Stimulated activated CD8-positive, alpha-beta memory T cell treated with anti-CD3 and anti-CD28 coated beads, Interleukin-15, amount 100 ng/mL, for 48 hours (primary cell): ENCODE results near the gene DDX43.
"Not testable (repeated sequence)": the region's sequence is repeated elsewhere in the genome, so short reads cannot be mapped to it uniquely, and the experiment has no call there.

ENCODE experiments used
- DNase-seq, 2 donors: peaks; one replicate each; pipeline ENCODE4 v3.0.0-alpha.2; 2020; ENCODE audit warnings: low read depth in 2 of 2

Gene DDX43

DNA sequence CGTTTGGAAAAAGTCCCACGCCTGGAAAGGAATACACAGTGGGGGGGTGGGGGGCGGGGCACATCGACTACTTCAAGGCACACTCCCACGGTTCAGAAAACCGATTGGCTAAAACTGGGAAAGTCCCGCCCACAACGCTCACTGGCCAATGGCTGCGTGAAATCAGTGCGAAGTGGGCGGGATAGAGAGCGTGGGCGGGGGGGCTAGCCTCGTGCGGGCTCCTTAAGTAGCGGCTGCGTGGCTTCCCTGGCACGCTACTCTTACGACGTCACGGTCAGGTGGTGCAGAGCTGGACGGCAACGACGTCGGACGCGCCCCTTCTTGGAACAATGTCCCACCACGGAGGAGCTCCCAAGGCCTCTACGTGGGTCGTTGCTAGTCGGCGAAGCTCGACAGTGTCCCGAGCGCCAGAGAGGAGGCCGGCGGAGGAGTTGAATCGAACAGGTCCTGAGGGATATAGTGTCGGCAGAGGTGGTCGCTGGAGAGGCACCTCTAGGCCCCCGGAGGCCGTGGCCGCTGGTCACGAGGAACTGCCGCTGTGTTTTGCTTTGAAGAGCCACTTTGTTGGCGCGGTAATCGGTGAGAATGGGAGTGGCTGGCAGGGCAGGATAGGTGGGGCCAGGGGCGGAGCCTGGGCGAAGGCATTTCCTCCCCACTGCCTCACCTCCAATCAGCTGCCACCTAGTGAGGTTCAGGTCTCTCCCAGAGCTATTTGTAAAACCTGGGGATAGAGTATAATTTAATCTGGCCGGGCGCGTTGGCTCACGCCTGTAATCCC, at the start of gene DDX43:
TSS of gene DDX43 (plus strand) at position 252 of the 778 bp plus-strand sequence. CDS start at position 330, 78 bp downstream.
- peak in 1 of 2 donors; percentile 27 for DNase-seq

DNA sequence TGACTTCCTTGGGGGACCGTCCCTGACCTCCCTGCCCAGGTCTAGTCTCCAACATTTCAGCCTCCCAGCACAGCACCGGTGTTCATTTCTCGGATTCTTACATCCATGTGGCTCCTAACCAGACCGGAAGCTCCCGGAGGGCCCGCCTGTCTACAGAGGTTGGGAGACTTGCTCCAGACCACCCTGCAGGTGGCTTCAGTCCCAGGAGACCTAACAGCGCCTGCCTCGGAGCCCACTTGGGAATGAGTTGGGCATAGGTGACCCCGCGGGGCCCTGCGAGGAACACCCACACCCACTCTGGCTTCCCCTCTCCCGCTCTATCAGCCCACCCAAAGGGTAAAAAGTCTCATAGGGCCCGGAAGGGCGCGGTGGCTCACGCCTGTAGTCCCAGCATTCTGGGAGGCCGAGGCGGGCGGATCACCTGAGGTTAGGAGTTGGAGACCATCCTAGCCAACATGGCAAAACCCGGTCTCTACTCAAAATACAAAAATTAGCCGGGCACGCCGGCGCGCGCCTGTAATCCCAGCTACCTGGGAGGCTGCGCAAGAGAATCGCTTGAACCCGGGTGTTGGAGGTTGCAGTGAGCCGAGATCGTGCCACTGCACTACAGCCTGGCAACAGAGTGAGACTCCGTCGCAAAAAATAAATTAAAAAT, 46.0 kb upstream of the DDX43 start:
- no peak for DNase-seq

DNA sequence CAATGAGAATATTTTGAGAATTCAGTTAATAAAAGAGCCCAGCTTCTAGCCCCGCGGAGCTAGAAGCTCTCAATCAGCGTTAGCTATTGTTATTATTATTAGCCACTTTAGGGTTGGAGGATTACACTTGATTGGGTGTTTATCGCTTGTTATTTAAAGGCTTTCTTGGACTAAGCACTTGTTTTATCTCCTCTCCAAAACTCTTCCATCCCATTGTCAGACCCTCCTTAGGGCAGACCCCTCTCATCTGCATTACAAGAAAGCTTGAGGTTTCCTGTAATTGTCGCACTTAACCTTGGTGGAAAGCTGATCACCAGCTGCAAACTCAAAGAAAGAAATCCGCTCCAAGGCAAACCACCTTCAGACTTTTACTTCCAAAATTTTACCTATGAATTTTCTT, 45.3 kb upstream of the DDX43 start:
- no peak for DNase-seq

DNA sequence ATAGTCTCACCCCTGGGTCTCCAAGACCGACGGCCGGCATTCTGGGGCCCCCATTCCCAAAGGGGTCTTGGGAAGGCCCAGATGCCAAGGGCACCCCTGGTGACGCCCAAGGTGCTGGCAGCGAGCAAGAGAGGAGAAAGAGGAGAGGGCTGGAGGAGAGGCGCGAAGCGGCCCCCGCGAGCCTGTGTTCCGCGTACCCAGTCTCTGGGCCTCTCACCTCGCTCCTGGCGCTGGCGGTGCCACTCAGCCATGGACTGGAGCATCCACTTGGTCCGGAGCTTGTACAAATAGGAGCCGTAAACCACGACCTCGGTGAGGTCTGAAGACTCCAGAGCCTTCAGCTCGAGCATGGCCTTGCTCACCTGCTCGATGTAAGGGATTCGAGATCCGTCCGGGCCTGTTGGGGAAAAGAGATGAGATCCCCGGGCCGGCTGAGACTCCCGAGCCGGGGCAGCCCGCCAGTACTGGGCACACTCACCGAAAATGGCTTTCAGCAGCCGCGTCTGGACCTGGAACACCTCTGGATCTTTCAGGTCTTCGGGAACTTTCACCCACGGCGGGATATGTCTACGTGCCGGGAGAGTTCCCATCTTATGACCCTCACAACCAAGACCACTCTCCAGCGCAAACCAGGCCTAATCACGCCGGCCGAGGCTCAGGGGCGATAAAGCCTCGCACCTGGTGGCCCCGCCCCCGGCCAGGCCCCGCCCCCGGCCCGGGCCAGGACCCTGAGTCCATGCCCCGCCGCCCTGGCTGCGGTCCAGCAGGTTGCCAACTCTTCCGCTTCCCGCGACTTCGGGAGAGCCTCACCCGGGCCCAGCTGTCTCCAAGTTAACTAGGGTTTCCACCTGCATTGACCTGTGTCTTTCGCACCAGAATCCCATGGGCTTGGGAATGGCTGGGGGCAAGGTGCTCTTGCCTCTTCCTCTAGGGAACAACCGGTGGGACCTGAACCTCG, 40.7 kb upstream of the DDX43 start, which contains the start of gene DPPA5:
TSS of gene DPPA5 (minus strand) at position 641 of the 958 bp plus-strand sequence. CDS start at position 590, 51 bp downstream.
- DNase-seq: no peak

DNA sequence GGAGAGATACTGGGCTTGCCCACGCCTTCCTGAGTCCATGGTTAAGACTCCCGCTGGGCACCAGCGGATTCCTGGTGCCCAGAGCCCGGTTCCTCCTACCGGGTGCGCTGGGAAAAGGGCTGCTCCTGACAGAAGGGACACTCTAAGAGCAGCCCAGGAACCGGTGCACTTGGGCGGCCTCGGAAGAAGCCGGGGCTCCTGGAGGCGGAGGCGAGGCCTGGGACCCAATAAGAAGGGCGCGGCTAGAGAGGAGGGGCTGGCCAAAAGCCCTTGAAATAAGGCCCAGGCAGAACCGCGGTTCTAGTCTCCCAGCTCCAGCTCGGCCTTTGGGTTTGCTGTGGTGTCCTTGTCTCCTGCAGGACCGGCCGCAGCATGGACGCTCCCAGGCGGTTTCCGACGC, 32.3 kb upstream of the DDX43 start, which contains the start of gene KHDC3L:
TSS of gene KHDC3L (plus strand) at position 301 of the 400 bp plus-strand sequence. CDS start at position 373, 72 bp downstream.
- no peak for DNase-seq

DNA sequence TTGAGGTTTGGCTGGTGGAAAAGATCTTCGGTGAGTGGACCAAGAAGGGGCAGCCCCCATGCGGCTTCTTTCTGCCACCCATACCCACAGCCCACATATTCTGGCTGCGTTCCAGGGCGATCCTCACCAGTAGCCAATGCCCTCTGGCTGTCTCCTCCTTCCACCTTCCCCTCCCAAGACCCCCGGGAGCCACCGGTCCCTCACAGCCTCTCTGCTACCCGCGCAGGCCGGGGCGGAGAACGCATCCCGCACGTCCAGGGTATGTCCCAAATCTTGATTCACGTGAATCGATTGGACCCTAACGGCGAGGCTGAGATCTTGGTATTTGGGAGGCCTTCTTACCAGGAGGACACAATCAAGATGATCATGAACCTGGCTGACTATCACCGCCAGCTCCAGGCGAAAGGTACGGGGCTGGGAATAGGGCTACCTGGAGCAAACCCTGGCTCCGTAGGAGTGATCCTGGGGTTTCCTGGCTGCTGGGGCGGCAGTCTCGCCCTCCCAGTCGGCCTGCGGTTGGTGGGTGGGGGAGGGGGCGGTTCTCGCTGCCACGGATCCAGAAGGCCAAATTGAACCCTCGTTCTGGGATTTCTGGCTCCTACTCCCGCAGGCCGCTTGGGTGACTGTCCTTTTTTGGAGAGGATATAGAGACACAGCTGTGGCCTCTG, 31.6 kb upstream of the DDX43 start:
- no peak for DNase-seq

DNA sequence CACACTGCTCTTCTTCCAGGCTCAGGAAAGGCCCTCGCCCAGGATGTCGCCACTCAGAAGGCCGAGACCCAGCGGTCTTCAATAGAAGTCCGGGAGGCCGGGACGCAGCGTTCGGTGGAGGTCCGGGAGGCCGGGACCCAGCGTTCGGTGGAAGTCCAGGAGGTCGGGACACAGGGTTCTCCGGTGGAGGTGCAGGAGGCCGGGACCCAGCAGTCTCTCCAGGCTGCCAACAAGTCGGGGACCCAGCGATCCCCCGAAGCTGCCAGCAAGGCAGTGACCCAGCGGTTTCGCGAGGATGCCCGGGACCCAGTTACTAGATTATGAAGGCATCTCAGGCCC, 31.1 kb upstream of the DDX43 start:
- no peak for DNase-seq

DNA sequence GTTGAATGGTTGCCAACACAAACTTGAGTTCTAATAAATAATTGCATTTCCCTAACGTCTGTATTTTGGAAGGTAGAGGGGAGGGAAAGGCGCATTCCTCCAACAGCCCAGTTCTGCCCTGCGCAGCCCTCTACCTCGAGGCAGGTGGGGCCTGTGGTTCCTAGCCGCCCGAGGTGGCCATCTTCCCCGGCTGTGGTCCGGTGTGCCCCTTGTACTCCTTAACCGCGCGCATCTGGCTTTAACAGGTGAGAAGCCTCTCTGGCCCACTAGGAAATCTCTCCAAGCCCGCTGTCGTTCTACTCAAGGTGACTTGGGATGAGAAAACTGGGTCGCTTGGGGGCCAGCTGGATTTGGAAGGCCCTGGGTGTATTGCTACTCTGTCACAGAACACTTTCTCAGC, 30.5 kb upstream of the DDX43 start:
- DNase-seq: no peak

DNA sequence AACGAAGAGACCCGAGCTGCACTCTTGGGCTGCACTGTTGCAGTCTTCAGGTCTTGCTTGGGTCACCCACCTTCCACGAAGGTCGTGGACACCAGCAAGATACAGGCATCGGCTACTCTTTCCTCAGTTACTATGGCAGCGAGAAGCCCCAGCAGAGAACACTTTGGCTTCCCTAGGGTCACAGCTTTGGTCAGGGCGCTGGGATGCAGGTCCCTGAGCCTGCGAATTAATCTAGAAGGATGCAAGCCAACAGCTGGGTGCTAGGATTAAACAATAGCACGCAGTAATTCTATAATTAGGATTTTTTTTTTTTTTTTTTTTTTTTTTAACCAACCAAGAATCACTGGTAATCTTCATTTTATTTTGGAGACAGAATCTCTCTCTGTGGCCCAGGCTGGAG, 30.1 kb upstream of the DDX43 start:
- no peak for DNase-seq

DNA sequence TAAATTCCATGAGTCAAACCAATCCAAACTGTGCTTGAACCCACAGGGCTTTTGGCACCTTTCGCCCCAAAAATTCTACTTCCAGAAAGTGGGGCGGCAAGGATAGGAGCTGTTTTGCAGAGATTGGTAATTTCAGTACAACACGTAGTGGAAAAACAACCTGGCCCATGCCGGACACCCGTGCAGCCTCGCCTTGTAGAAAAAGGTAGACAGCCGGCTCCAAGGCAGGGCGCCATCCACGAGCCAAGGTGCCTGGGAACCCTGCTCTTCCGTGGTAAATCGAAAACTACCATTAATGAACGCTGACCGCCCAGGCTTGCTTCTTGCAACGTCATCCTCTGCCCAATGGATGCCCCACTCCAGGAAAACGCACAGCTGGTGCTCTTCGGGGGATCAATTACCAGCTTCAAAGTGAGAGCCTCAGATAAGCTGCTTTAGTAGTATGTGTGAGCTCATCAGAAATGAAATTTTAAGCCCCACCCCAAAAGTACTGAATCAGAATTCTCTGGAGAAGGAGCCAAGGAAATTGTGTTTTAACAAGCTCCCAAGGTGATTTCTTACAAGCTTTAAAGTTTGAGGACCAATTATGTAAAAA, 26.8 kb upstream of the DDX43 start:
- no peak for DNase-seq

DNA sequence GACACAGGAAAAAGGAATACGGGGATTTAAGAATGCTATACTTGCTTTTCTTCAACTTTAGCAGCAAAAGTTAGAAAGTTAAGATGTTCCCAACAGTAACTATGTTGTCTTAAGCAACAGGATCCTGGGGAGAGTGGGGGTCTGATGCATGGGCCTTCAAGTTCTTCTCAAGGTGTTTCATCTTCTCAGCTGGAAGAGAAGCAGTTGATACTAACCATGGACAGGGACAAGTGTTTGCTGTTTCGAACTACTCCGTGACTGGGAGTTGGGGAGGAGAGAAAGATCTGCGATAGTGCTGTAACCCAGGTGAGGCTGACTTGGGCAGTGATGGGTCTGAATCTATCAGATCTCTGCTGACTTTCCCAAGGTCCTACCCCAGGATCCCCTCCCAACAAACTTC, 26.0 kb upstream of the DDX43 start:
- no peak for DNase-seq

DNA sequence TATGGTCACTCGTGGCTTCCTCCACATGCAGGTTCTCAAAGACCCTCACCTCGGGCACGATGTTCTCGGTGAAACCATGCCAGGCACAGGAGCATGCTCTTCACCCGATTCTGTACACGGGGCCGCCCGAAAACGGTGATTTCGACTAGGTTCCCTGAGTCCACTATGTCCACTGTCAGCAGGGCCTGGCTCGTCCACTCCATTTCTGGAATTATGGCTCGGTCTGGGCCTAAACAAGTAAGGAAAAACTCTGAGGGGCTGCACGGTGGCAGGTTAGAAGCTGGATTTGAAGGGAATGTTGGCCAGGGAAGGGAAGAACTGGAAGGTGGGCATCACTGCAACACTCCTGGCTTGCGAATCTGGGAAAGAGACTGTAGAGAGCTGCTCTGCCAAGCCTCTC, 25.5 kb upstream of the DDX43 start:
- no peak for DNase-seq

DNA sequence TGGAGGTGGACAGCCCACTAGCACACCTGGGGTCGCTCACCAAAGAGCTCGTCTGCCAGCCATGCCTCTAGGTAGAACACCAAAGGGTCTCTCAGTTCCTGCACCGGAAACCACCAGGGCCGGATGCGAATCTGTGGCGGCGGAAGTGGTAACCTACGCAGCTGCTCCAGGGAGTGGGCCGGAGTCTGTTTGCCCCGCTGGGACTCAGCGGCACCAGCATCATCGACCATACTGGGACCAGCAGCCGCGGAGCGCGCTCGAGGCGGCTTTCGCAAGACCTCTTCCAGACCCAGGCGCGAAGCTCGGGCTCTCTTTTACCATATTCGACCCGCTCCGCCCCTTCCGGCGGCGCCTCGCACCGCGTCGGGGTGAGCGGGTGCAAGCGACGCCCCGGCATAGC, 25.1 kb upstream of the DDX43 start, which contains the start of gene OOEP:
TSS of gene OOEP (minus strand) at position 335 of the 400 bp plus-strand sequence. CDS start at position 230, 105 bp downstream.
- DNase-seq: no peak

DNA sequence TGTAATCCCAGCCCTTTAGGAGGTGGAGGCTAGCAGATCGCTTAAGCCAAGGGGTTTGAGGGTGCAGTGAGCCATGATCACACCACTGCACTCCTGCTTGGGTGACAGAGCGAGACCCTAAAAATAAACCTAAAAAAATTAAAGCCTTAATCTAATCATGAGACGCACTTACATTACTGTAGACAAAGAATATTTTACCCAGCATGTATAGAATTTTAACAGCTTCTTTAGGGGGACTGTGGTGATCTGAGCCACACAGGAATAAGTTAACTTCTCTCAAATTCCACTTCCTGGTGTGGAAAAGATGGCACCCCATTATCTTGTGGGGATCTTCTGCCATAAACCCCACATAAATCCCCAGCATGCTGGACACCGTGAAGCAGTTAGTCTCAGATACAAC, 22.6 kb upstream of the DDX43 start:
- DNase-seq: no peak

DNA sequence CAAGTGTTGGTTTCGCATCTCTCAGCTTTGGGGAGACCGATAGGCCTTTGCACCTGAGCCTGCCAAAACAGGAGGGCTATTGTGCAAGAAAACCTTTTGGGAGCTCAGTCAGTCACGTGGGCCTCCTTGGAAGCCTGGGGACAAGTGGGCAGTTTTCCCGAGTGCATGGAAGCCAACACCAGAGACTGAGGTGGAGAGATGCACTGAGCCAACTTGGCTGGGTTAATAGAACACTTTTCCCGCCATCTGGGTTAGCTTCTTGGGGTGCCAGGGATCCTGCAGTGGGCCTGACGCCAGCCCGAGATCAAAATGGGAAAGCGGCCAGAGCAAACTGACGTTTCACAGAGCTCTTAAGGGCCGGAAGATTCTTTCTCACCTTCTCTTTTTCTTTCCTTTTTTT, 22.1 kb upstream of the DDX43 start:
- no peak for DNase-seq

DNA sequence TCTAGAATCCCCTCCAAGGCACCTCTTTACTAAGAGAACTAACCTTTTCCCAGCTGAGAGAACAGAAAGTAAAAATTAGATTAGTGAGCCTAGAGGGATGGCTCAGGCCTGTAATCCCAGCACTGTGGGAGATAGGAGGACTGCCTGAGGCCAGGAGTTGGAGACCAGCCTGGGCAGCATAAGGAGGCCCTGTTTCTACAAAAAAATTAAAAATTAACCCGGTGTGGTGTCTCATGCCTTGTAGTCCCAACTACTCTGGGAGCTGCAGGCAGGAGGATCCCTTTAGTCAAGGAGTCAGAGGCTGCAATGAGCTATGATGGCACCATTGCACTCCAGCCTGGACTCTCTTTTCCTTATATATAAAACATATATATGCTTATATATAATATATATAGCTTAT, 19.4 kb upstream of the DDX43 start:
- DNase-seq: no peak

DNA sequence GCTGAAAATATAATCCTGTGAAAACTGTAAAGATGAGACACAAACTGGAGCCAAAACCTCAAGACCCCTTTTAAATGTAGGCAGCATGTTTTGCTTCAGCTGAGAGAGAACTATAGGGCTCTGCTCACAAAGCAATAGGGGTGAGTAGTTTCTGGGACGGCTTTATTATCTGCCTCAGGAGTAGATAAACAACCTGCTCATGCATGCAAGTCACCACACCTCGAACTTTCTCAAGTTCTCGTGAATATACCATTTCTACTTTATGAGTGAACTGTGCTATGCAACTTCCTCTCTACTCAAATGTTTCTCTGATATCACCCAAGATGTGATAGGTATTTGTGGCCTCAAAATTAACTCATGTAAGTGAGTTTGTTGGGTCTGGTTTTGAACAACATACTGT, 17.4 kb upstream of the DDX43 start:
- no peak for DNase-seq

DNA sequence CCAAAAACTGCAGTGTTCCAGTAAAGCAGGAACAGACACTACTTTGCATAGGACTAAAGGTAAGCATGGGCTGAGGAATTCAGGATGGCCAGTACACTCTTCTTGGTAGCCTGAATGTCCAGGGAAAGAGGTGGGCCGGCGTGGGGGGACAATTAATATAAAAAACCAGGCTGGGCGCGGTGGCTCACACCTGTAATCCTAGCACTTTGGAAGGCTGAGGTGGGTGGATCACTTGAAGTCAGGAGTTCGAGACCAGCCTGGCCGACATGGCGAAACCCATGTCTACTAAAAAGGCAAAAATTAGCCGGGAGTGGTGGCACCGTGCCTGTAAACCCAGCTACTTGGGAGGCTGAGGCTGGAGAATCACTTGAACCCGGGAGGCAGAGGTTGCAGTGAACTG, 13.1 kb upstream of the DDX43 start:
- not testable (repeated sequence) for DNase-seq

DNA sequence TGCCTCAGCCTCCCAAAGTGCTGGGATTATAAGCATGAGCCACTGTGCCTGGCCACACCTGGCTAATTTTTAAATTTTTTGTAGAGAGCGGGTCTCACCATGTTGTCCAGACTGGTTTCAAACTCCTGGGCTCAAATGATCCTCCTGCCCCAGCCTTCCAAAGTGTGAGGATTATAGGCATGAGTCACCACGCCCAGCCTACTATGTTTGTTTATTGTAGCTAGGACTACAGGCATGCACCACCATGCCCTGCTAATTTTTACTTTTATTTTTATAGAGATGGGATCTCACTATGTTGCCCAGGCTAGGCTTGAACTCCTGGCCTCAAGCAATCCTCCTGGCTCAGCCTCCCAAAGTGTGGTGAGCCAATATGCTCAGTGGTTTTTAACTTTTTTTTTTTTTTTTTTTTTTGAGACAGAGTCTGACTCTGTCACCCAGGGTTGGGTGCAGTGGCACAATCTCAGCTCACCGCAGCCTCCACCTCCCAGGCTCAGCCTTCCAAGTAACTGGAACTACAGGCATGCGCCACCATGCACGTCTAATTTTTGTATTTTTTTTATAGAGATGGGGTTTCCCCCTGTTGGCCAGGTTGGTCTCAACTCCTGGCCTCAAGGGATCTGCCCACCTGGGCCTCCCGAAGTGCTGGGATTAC, 12.0 kb upstream of the DDX43 start:
- no peak for DNase-seq

DNA sequence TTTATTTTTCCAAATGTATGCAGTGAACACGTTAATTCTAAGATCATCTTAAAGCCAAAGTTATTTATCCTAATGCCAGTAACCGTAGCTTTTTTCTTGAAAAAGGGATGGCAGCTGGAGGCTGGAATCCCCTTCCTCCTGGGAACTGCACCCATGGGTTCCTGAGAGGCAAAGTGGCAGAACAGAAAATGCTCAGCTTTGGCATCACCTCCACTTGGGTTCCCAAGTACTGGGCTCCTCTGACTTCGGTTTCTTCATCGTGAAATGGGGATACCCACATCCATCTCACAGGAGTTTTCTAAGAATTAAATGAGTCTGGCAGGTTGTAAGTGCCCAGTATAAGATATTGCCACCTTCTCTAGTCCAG, 6.2 kb upstream of the DDX43 start:
- DNase-seq: no peak
